Trophoblast cell (in vitro differentiated cells and primary cell): Measurements from ENCODE around the gene DCTN2.

Source experiments
- DNase-seq, 2 donors: peaks; one replicate each; pipeline ENCODE4 v3.0.0-alpha.2; 2016
- H2AFZ ChIP-seq: 2 replicates; pipeline ENCODE4 v1.6.1; 2013; ENCODE audit warnings: low read length, moderate library complexity, mild to moderate bottlenecking; ENCODE audit not compliant: insufficient read depth, poor library complexity
- H2AK5ac ChIP-seq: 2 replicates; pipeline ENCODE4 v1.6.1; 2013; ENCODE audit warnings: mild to moderate bottlenecking, low read length
- H2BK120ac ChIP-seq: 2 replicates; pipeline ENCODE4 v1.6.1; 2013; ENCODE audit warnings: low read length, mild to moderate bottlenecking, moderate library complexity; ENCODE audit not compliant: insufficient read depth, poor library complexity
- H2BK12ac ChIP-seq: 2 replicates; pipeline ENCODE4 v1.6.1; 2013; ENCODE audit warnings: mild to moderate bottlenecking, low read length, moderate library complexity
- H2BK5ac ChIP-seq: 2 replicates; pipeline ENCODE4 v1.6.1; 2013; ENCODE audit warnings: low read length, low read depth, moderate library complexity, mild to moderate bottlenecking; ENCODE audit not compliant: poor library complexity
- H3K14ac ChIP-seq: 2 replicates; pipeline ENCODE4 v1.6.1; 2013; ENCODE audit warnings: mild to moderate bottlenecking, low read length
- H3K18ac ChIP-seq: 2 replicates; pipeline ENCODE4 v1.6.1; 2013; ENCODE audit warnings: mild to moderate bottlenecking, low read length
- H3K23ac ChIP-seq: 2 replicates; pipeline ENCODE4 v1.6.1; 2013; ENCODE audit warnings: low read length
- H3K27ac ChIP-seq: 2 replicates; pipeline ENCODE4 v1.5.1; 2013; ENCODE audit warnings: low read depth, mild to moderate bottlenecking, inconsistent platforms, low read length, moderate library complexity
- H3K27me3 ChIP-seq: 2 replicates; pipeline ENCODE4 v1.6.1; 2013; ENCODE audit warnings: inconsistent platforms, mild to moderate bottlenecking, low read length, moderate library complexity; ENCODE audit not compliant: insufficient read depth
- H3K36me3 ChIP-seq, 2 experiments: 1 replicate in 1 of 2; 2 replicates in 1 of 2; pipeline ENCODE4 v1.6.1; 2013; ENCODE audit warnings: low read length in 2 of 2, mild to moderate bottlenecking in 2 of 2, moderate library complexity in 1 of 2; ENCODE audit not compliant: insufficient read depth in 2 of 2, control insufficient read depth in 1 of 2
- H3K4ac ChIP-seq: 2 replicates; pipeline ENCODE4 v1.6.1; 2013; ENCODE audit warnings: low read depth, mild to moderate bottlenecking, low read length, moderate library complexity
- H3K4me1 ChIP-seq, 2 experiments: 1 replicate in 1 of 2; 2 replicates in 1 of 2; pipeline ENCODE4 v1.6.1; 2013; ENCODE audit warnings: low read length in 2 of 2, mild to moderate bottlenecking in 2 of 2, moderate library complexity in 1 of 2; ENCODE audit not compliant: insufficient read depth in 2 of 2, control insufficient read depth in 1 of 2
- H3K4me2 ChIP-seq: 2 replicates; pipeline ENCODE4 v1.6.1; 2013; ENCODE audit warnings: inconsistent platforms, mild to moderate bottlenecking, low read length, moderate library complexity
- H3K4me3 ChIP-seq: 2 replicates; pipeline ENCODE4 v1.5.1; 2013; ENCODE audit warnings: mild to moderate bottlenecking, low read depth, low read length, inconsistent platforms
- H3K79me1 ChIP-seq: one replicate; pipeline ENCODE4 v1.6.1; 2013; ENCODE audit warnings: low read length
- H3K79me2 ChIP-seq: 2 replicates; pipeline ENCODE4 v1.6.1; 2013; ENCODE audit warnings: low read length, mild to moderate bottlenecking; ENCODE audit not compliant: control insufficient read depth, insufficient read depth, poor library complexity
- H3K9ac ChIP-seq: 2 replicates; pipeline ENCODE4 v1.6.1; 2013; ENCODE audit warnings: mild to moderate bottlenecking, low read length
- H3K9me3 ChIP-seq: 2 replicates; pipeline ENCODE4 v1.6.1; 2013; ENCODE audit warnings: low read depth, mild to moderate bottlenecking, control low read depth, inconsistent platforms, low read length; ENCODE audit not compliant: insufficient read depth
- H4K12ac ChIP-seq: 2 replicates; pipeline ENCODE4 v1.6.1; 2013; ENCODE audit warnings: low read depth, mild to moderate bottlenecking, low read length, moderate library complexity
- H4K8ac ChIP-seq: 2 replicates; pipeline ENCODE4 v1.6.1; 2013; ENCODE audit warnings: low read depth, mild to moderate bottlenecking, low read length, moderate library complexity
- H4K91ac ChIP-seq: one replicate; pipeline ENCODE4 v1.6.1; 2013; ENCODE audit warnings: low read depth, mild to moderate bottlenecking, low read length, moderate library complexity
- WGBS: extraction: QIAGEN DNeasy Blood & Tissue Kit; methylation state at CpG from one replicate; pipeline ENCODE4 v1.1.7; 2013; ENCODE audit warnings: missing lambda C conversion rate; ENCODE audit not compliant: insufficient read length, insufficient coverage; ENCODE audit errors: extremely low coverage; 5-methylcytosine and 5-hydroxymethylcytosine counted together

Gene DCTN2

DNA sequence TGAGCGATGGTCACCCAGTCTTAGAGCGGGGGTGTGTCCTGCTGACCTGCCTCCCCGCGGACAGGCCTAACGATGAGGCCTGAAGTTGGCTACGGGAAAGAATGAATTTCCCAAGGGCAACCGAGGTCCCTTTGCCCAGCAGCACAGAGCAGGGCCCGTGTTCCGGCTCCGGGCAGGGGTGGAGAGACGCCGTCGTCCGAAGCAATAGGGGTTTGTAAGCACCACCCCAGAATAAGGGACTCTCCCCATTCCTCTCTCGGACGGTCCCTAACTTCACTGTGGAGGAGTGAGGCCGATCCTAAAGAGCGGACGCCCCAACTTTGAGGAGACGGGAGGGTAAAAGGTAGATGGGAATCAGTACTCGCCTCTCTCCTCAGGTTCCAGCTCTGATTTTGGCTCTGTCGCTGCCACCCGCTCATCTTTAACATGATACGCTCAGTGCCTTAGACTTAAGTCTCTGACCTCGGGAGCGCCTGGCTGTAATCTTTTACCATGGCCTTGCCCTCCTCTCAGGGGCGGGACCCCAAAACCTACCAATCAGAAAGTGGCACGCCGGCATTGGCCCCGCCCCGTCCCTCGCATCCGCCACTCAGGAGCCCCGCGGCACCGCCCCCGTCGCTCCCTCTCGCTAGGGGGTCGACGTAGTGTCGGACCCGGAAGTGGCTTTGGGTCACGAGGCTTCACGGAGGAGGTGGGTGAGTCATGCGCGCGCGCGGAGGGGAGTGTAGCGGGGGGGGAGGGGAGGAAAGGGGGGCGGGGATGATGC lies 26.8 kb downstream of the DCTN2 start, which contains the start of gene DDIT3:
TSS of gene DDIT3 (minus strand) at position 462 of the 766 bp plus-strand sequence. CDS start 3,108 bp downstream, outside the sequence.
- H3K27ac ChIP-seq = peak within 1 kb of the TSS; percentile 98
- H3K9me3 ChIP-seq = no peaks in the 10 kb centered on the region
- H3K14ac ChIP-seq = peak within 1 kb of the TSS; percentile 87
- peak within 1 kb of the TSS; percentile 76 for H3K4ac ChIP-seq
- no peak within 1 kb of the TSS for H3K23ac ChIP-seq
- H2BK5ac ChIP-seq = peak within 1 kb of the TSS; percentile 85
- peak within 1 kb of the TSS; percentile 71 for H4K12ac ChIP-seq
- H4K8ac ChIP-seq = peak within 1 kb of the TSS; percentile 92
- H3K36me3 ChIP-seq = peaks cover 25 to 38% of the 10 kb centered on the region in 2 experiments
- H2AK5ac ChIP-seq = peak within 1 kb of the TSS; percentile 60
- H3K4me2 ChIP-seq = peak within 1 kb of the TSS; percentile 89
- peak within 1 kb of the TSS; percentile 92 for H3K9ac ChIP-seq
- peak within 1 kb of the TSS; percentile 75 for H2BK120ac ChIP-seq
- peak within 1 kb of the TSS; percentile 84 for H3K4me3 ChIP-seq
- peak within 1 kb of the TSS; percentile 81 for H3K18ac ChIP-seq
- peak within 1 kb of the TSS; percentile 80 for H4K91ac ChIP-seq
- H3K79me2 ChIP-seq = peaks cover 23% of the 10 kb centered on the region
- peaks cover 22 to 31% of the 10 kb centered on the region in 2 experiments for H3K4me1 ChIP-seq
- WGBS = no CpG with 5 or more reads among the region's 52 CpGs
- H3K27me3 ChIP-seq = no peaks in the 10 kb centered on the region
- H2AFZ ChIP-seq = peak within 1 kb of the TSS; percentile 63
- DNase-seq = peak; percentile 99
- peaks cover 33% of the 10 kb centered on the region for H3K79me1 ChIP-seq
- peak within 1 kb of the TSS; percentile 5 for H2BK12ac ChIP-seq

GRCh38 chr12:57519796-57520052 lies 27.3 kb downstream of the DCTN2 start:
- no CpG with 5 or more reads among the region's 8 CpGs for WGBS
- peaks cover 2% of the 10 kb centered on the region for H3K9me3 ChIP-seq
- no peak overlapping the region for H3K23ac ChIP-seq
- H2AK5ac ChIP-seq = peak overlapping the region; percentile 60
- H3K14ac ChIP-seq = peak overlapping the region; percentile 72
- peak overlapping the region; percentile 64 for H2BK5ac ChIP-seq
- peak overlapping the region; percentile 89 for H3K27ac ChIP-seq
- H4K91ac ChIP-seq = peak overlapping the region; percentile 67
- peak overlapping the region; percentile 92 for H3K9ac ChIP-seq
- peak overlapping the region; percentile 86 for H3K4me2 ChIP-seq
- H3K27me3 ChIP-seq = no peaks in the 10 kb centered on the region
- peaks cover 22 to 31% of the 10 kb centered on the region in 2 experiments for H3K4me1 ChIP-seq
- H2AFZ ChIP-seq = peak overlapping the region; percentile 52
- peaks cover 33% of the 10 kb centered on the region for H3K79me1 ChIP-seq
- H2BK12ac ChIP-seq = no peak overlapping the region
- H3K36me3 ChIP-seq = peaks cover 24 to 39% of the 10 kb centered on the region in 2 experiments
- H2BK120ac ChIP-seq = peak overlapping the region; percentile 75
- peaks cover 23% of the 10 kb centered on the region for H3K79me2 ChIP-seq
- no peak for DNase-seq
- peak overlapping the region; percentile 84 for H3K4me3 ChIP-seq
- peak overlapping the region; percentile 81 for H3K18ac ChIP-seq
- peak overlapping the region; percentile 40 for H4K8ac ChIP-seq
- H3K4ac ChIP-seq = peak overlapping the region; percentile 76
- H4K12ac ChIP-seq = peak overlapping the region; percentile 66

- Histone ChIP-seq H3K23ac (no peak overlapping the region), H3K18ac (peak overlapping the region; percentile 81), H2BK12ac (no peak overlapping the region), H3K79me1 (peaks cover 33% of the 10 kb centered on the region), H3K4ac (peak overlapping the region; percentile 76), H3K9ac (peak overlapping the region; percentile 92), H3K27me3 (no peaks in the 10 kb centered on the region), H4K8ac (no peak overlapping the region), H3K27ac (peak overlapping the region; percentile 89), H4K91ac (peak overlapping the region; percentile 67), H2BK5ac (peak overlapping the region; percentile 64), H3K14ac (peak overlapping the region; percentile 72), H3K36me3 (peaks cover 25 to 40% of the 10 kb centered on the region in 2 experiments), H3K4me3 (peak overlapping the region; percentile 84), H4K12ac (no peak overlapping the region), H3K4me1 (peaks cover 19 to 27% of the 10 kb centered on the region in 2 experiments), H3K4me2 (peak overlapping the region; percentile 86), H2AFZ (no peak overlapping the region), H3K9me3 (peaks cover 2% of the 10 kb centered on the region), H2BK120ac (peak overlapping the region; percentile 75), H2AK5ac (no peak overlapping the region), H3K79me2 (peaks cover 23% of the 10 kb centered on the region)
- DNase-seq = peak; percentile 33 to 42
- no CpG with 5 or more reads among the region's 7 CpGs for WGBS
These were observed 27.8 kb downstream of the DCTN2 start for GRCh38 chr12:57518920-57519795.

DNA sequence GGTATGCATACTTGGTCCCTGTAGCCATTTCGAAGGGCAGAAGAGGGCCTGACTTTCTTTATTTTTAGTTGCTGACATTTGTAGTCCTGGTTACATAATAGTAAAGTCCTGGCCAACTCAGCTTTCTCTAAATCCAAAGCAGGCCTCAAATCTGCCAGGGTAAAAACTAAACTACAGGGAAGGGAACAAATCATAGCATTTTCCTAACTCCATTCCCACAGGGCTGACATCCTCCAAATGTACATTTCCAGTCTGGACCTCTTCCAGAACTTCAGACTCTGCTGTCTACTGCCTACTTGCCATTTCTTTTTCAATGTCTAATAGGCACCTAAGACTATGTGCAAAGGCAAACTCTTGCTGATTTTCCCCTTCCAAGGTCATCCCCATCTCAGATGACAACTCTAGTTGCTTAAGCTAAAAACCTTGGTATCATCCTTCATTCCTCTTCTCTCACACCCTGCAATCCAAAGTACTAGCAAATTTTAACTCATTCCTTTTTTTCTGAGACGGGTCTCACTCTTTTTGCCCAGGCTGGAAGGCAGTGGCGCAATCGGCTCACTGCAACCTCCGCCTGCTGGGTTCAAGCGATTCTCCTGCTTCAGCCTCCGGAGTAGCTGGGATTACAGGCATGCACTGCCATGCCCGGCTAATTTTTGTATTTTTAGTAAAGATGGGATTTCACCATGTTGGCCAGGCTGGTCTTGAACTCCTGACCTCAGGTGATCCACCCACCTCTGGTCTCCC lies 28.6 kb downstream of the DCTN2 start:
- no peak overlapping the region for H2BK5ac ChIP-seq
- no peak overlapping the region for H2BK120ac ChIP-seq
- no peak overlapping the region for H3K23ac ChIP-seq
- H3K4me1 ChIP-seq = peaks cover 12 to 20% of the 10 kb centered on the region in 2 experiments
- H3K4ac ChIP-seq = peak overlapping the region; percentile 52
- H2AK5ac ChIP-seq = no peak overlapping the region
- H4K8ac ChIP-seq = no peak overlapping the region
- peaks cover 25 to 38% of the 10 kb centered on the region in 2 experiments for H3K36me3 ChIP-seq
- no peaks in the 10 kb centered on the region for H3K27me3 ChIP-seq
- H3K4me3 ChIP-seq = no peak overlapping the region
- no peak overlapping the region for H3K9ac ChIP-seq
- no peak overlapping the region for H3K14ac ChIP-seq
- no peak overlapping the region for H2AFZ ChIP-seq
- peaks cover 32% of the 10 kb centered on the region for H3K79me1 ChIP-seq
- H4K12ac ChIP-seq = no peak overlapping the region
- DNase-seq = no peak
- H2BK12ac ChIP-seq = no peak overlapping the region
- no CpG with 5 or more reads among the region's 8 CpGs for WGBS
- peak overlapping the region; percentile 13 for H3K4me2 ChIP-seq
- H3K9me3 ChIP-seq = peaks cover 2% of the 10 kb centered on the region
- H3K27ac ChIP-seq = no peak overlapping the region
- H4K91ac ChIP-seq = no peak overlapping the region
- no peak overlapping the region for H3K18ac ChIP-seq
- peaks cover 16% of the 10 kb centered on the region for H3K79me2 ChIP-seq
